Endothelial cell of umbilical vein (primary cell): ENCODE data around the gene RBKS. TPM values are rescaled to one million over a fixed set of nuclear protein-coding genes. Genes with fewer than 3 reads are reported as not detected.

Experiments
- BruUV-seq: library from RNA; stranded (reverse); fragments of 400-500 nt; replicated peaks from 2 replicates; lab custom pipeline; 2021; lab: Mats Ljungman, UMichigan
- CTCF ChIA-PET: fragments of 300-600, 350-600 bp; sonication (Branson Sonifier 250); formaldehyde crosslinking; loops from one replicate; lab custom pipeline; 2021; ENCODE audit warnings: antibody characterized with exemption, inconsistent platforms; lab: Charles Lee
- POLR2A ChIA-PET: fragments of 300-600, 350-600 bp; sonication (Branson Sonifier 250); formaldehyde crosslinking; loops from one replicate; lab custom pipeline; 2021; ENCODE audit warnings: antibody characterized with exemption, inconsistent platforms; lab: Charles Lee
- DNase-seq: peaks from one replicate; pipeline ENCODE4 v3.0.0-alpha.2; 2011; ENCODE audit warnings: low read depth, low spot score
- FAIRE-seq: peaks from 2 replicates; lab custom pipeline; 2011; peaks lifted over from hg19 to GRCh38; lab: Jason Lieb, UNC
- H2AFZ ChIP-seq: 2 replicates; pipeline ENCODE4 v1.6.0; 2012; ENCODE audit warnings: low read depth, low read length, control low read depth, inconsistent platforms
- H3K27ac ChIP-seq: 2 replicates; pipeline ENCODE4 v1.5.1; 2011; ENCODE audit warnings: low read depth, mild to moderate bottlenecking, control low read depth, low read length, moderate library complexity; ENCODE audit not compliant: insufficient read depth
- H3K27me3 ChIP-seq, 2 experiments: 2 replicates each; pipeline versions ENCODE4 v1.6.0 to v1.6.1; 2011; ENCODE audit warnings: low read length in 2 of 2, mixed read lengths in 1 of 2; ENCODE audit not compliant: control insufficient read depth in 2 of 2, insufficient read depth in 2 of 2
- H3K36me3 ChIP-seq, 2 experiments: 2 replicates in 1 of 2; 3 replicates in 1 of 2; pipeline ENCODE4 v1.5.1; 2011; ENCODE audit warnings: low read length in 2 of 2, mild to moderate bottlenecking in 1 of 2, moderate library complexity in 1 of 2; ENCODE audit not compliant: control insufficient read depth in 2 of 2, insufficient read depth in 2 of 2; ENCODE audit errors: extremely low read depth in 1 of 2
- H3K4me1 ChIP-seq: 3 replicates; pipeline ENCODE4 v1.5.1; 2011; ENCODE audit warnings: mild to moderate bottlenecking, low read length; ENCODE audit not compliant: control insufficient read depth, insufficient read depth; ENCODE audit errors: extremely low read depth
- H3K4me2 ChIP-seq: 2 replicates; pipeline ENCODE4 v1.6.1; 2011; ENCODE audit warnings: low read length, control low read depth, mixed read lengths; ENCODE audit not compliant: insufficient read depth
- H3K4me3 ChIP-seq, 3 experiments: fragments of 200-600 bp in 1 of 3; sonication (generic), shearing (Covaris generic) in 1 of 3; replicated peaks in 1 of 3; 2 replicates each; pipeline ENCODE4 v1.5.1; 2011 to 2016; ENCODE audit warnings: control low read depth in 3 of 3, low read length in 3 of 3, mild to moderate bottlenecking in 2 of 3, inconsistent platforms in 1 of 3, low read depth in 1 of 3, moderate library complexity in 1 of 3; ENCODE audit not compliant: insufficient read depth in 1 of 3
- H3K79me2 ChIP-seq: 2 replicates; pipeline ENCODE4 v1.6.0; 2012; ENCODE audit warnings: low read length, inconsistent platforms; ENCODE audit not compliant: control insufficient read depth, insufficient read depth
- H3K9ac ChIP-seq: replicated peaks from 2 replicates; pipeline ENCODE3; 2011; ENCODE audit warnings: low read length, control low read depth; ENCODE audit not compliant: insufficient read depth; ENCODE audit errors: extremely low read depth
- H3K9me1 ChIP-seq: replicated peaks from 3 replicates; pipeline ENCODE4 v1.6.0; 2011; ENCODE audit warnings: mild to moderate bottlenecking, low read length; ENCODE audit not compliant: control insufficient read depth, insufficient read depth; ENCODE audit errors: extremely low read depth
- H3K9me3 ChIP-seq: replicated peaks from 2 replicates; pipeline ENCODE4 v1.5.1; 2012; ENCODE audit warnings: low read length, inconsistent platforms; ENCODE audit not compliant: control insufficient read depth, insufficient read depth
- H4K20me1 ChIP-seq: replicated peaks from 2 replicates; pipeline ENCODE3; 2011; ENCODE audit warnings: mild to moderate bottlenecking, low read length; ENCODE audit not compliant: control insufficient read depth, insufficient read depth; ENCODE audit errors: extremely low read depth
- EZH2 ChIP-seq: IDR thresholded peaks from 2 replicates; pipeline ENCODE4 v1.6.1; 2012; ENCODE audit warnings: borderline replicate concordance, low read depth, mild to moderate bottlenecking, moderate library complexity, low read length, inconsistent platforms; ENCODE audit not compliant: severe bottlenecking
- FOS ChIP-seq: IDR thresholded peaks from 2 replicates; pipeline ENCODE4 v1.6.1; 2011; ENCODE audit warnings: mild to moderate bottlenecking, low read length, moderate library complexity, borderline replicate concordance; ENCODE audit not compliant: insufficient read depth
- GATA2 ChIP-seq: IDR thresholded peaks from 2 replicates; pipeline ENCODE4 v1.7.0; 2011; ENCODE audit warnings: low read depth, mild to moderate bottlenecking, moderate library complexity, mixed read lengths, low read length; ENCODE audit not compliant: insufficient read length, insufficient read depth
- JUN ChIP-seq: IDR thresholded peaks from 2 replicates; pipeline ENCODE4 v1.6.1; 2011; ENCODE audit warnings: borderline replicate concordance, low read depth; ENCODE audit not compliant: insufficient read length, insufficient read depth
- MYC ChIP-seq: IDR thresholded peaks from one replicate; pipeline ENCODE4 v1.6.1; 2011; ENCODE audit warnings: mild to moderate bottlenecking, low read depth, low read length
- POLR2A ChIP-seq: IDR thresholded peaks from 2 replicates; pipeline ENCODE4 v1.6.1; 2012; ENCODE audit warnings: low read depth, mild to moderate bottlenecking, control low read depth, low read length
- POLR2AphosphoS5 ChIP-seq: IDR thresholded peaks from 2 replicates; pipeline ENCODE4 v1.6.1; 2012; ENCODE audit warnings: low read depth, mild to moderate bottlenecking, control low read depth, low read length, moderate library complexity; ENCODE audit not compliant: insufficient read depth
- dilution Hi-C: fragments of 300-500 bp; cut with MboI; formaldehyde crosslinking; loops from one replicate; pipeline ENCODE4 v1.15.0; 2019; ENCODE audit warnings: low sequenced_read_pairs; ENCODE audit not compliant: extremely low pct_ligation_motif_present
- intact Hi-C: fragments of 100-400 bp; cut with micrococcal nuclease; formaldehyde crosslinking; loops from one replicate; pipeline ENCODE4 v1.10.0; 2022
- polyA plus RNA-seq, 4 experiments: library from polyadenylated mRNA; depleted of rRNA in 3 of 4; stranded (reverse) in 3 of 4; unstranded in 1 of 4; fragments of >200 nt; gene quantifications; 2 replicates each; pipeline versions ENCODE4 v1.2.1 to v1.2.3, GENCODE V29; 2011 to 2012; ENCODE audit warnings: missing spikeins in 1 of 4
- total RNA-seq: library from RNA; stranded (reverse); gene quantifications from 2 replicates; pipeline ENCODE4 v1.2.3, GENCODE V29; 2021
- TF ChIP-seq, protein P1 (sequence below), 2 donors: IDR thresholded peaks; 1 replicate in 1 of 2; 2 replicates in 1 of 2; pipeline ENCODE4 v1.5.1; 2011; ENCODE audit warnings: low read length in 2 of 2, mild to moderate bottlenecking in 2 of 2, moderate library complexity in 2 of 2, control low read depth in 1 of 2, inconsistent platforms in 1 of 2, low read depth in 1 of 2; ENCODE audit not compliant: insufficient read depth in 1 of 2; ENCODE audit errors: extremely low read depth in 1 of 2
- TF ChIP-seq, protein P2 (sequence below): IDR thresholded peaks from 2 replicates; pipeline ENCODE4 v1.6.1; 2011; ENCODE audit not compliant: insufficient read depth, insufficient read length

RBKS gene
- total and polyA plus RNA-seq, 2 donors (not counting 3 experiments of a cell fraction or from before 2014, with no cell fraction given): 0.64 to 1.8 TPM

DNA sequence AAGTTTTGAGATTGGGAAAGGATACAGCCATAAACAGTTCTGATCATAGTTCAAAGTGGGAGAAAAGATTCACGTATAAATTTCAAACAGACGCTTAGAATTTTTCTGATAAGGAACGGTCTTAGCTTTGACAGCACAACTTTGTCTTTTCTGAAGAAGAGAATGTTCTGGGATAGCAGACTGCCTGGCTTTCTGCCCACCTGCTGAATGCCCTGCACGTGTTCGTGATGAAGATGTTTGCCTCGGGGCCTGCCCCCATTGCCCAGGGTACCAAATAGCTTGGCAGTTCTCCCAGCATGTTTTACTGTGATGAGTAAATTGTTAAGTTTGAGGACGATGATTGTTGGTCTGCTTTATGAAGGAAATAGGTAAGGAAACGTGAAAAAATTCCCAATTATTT lies 114.1 kb downstream of the RBKS start:
- ChIA-PET CTCF (interaction anchor here (1.0 to 1.8 kb wide), 3 partner anchors 17 to 53 kb away, joined by 3 to 5 read pairs (median 5); no protein-coding TSS in a partner anchor), POLR2A (no interaction called here)
- peaks cover 44% of the 10 kb centered on the region for H3K4me1 ChIP-seq
- TF ChIP-seq, protein P1, sequence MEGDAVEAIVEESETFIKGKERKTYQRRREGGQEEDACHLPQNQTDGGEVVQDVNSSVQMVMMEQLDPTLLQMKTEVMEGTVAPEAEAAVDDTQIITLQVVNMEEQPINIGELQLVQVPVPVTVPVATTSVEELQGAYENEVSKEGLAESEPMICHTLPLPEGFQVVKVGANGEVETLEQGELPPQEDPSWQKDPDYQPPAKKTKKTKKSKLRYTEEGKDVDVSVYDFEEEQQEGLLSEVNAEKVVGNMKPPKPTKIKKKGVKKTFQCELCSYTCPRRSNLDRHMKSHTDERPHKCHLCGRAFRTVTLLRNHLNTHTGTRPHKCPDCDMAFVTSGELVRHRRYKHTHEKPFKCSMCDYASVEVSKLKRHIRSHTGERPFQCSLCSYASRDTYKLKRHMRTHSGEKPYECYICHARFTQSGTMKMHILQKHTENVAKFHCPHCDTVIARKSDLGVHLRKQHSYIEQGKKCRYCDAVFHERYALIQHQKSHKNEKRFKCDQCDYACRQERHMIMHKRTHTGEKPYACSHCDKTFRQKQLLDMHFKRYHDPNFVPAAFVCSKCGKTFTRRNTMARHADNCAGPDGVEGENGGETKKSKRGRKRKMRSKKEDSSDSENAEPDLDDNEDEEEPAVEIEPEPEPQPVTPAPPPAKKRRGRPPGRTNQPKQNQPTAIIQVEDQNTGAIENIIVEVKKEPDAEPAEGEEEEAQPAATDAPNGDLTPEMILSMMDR (IDR thresholded peaks at IDR 0.05; ENCODE audit: extremely low read depth in 1 of 2, insufficient read depth in 1 of 2, low read depth in 1 of 2, low read length in 2 of 2): no peak
- TF ChIP-seq POLR2A (no peak), EZH2 (no peak), GATA2 (no peak), POLR2AphosphoS5 (no peak), JUN (no peak), MYC (no peak), FOS (no peak)
- TF ChIP-seq, protein P2, sequence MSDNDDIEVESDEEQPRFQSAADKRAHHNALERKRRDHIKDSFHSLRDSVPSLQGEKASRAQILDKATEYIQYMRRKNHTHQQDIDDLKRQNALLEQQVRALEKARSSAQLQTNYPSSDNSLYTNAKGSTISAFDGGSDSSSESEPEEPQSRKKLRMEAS: no peak
- BruUV-seq: no TSS peak
- no peak overlapping the region for H3K4me2 ChIP-seq
- no peak for FAIRE-seq
- DNase-seq: no peak
- no peaks in the 10 kb centered on the region for H3K9me1 ChIP-seq
- peaks cover 66% of the 10 kb centered on the region for H3K79me2 ChIP-seq
- peaks cover 0 to 3% of the 10 kb centered on the region in 2 experiments for H3K36me3 ChIP-seq
- no peak overlapping the region for H3K27ac ChIP-seq
- H3K27me3 ChIP-seq: no peaks in the 10 kb centered on the region
- H3K9me3 ChIP-seq: no peaks in the 10 kb centered on the region
- no peak overlapping the region for H2AFZ ChIP-seq
- no peaks in the 10 kb centered on the region for H4K20me1 ChIP-seq
- no peak overlapping the region for H3K4me3 ChIP-seq
- intact Hi-C loops (loop anchor here (10.0 kb wide), 1 partner anchor 499 kb away; no protein-coding TSS in a partner anchor), dilution Hi-C loops (no loop called here)
- no peak overlapping the region for H3K9ac ChIP-seq
